ENCODE data around the gene PPP1R17. TPM values are rescaled to one million over a fixed set of nuclear protein-coding genes. Genes with fewer than 3 reads are reported as not detected.

PPP1R17 gene
- total and polyA plus RNA-seq, 2 of the 13 experiments (the other 11 are each of a cell fraction or from before 2014, with no cell fraction given), result not detected

GRCh38 chr7:31734456-31734855, 47.4 kb downstream of the PPP1R17 start:
- no peaks in the 10 kb centered on the region for H3K79me2 ChIP-seq (ENCODE audit: insufficient read depth, low read length)
- in situ Hi-C loops (cut with HindIII; ENCODE audit: extremely low pct_ligation_motif_present, low pct_unique_long_range_greater_than_20kb) (loop anchor here (10.0 to 25.0 kb wide), 2 partner anchors 600 to 747 kb away; no protein-coding TSS in a partner anchor), intact Hi-C loops (cut with micrococcal nuclease; ENCODE audit: unreplicated experiment) (no loop called here)
- WGBS (ENCODE audit: low lambda C conversion rate), result 13% methylated on average over 5 of the region's 5 CpGs
- H3K4me2 ChIP-seq (ENCODE audit: low read depth, low read length), result no peak overlapping the region
- no peak overlapping the region for H3K27ac ChIP-seq (ENCODE audit: extremely low read length, insufficient read depth, low read length)
- no peaks in the 10 kb centered on the region for H3K4me1 ChIP-seq (ENCODE audit: insufficient read depth, low read length)
- no peak for ATAC-seq
- ChIA-PET POLR2A (no interaction called here), CTCF (ENCODE audit: low intra/inter-chr PET ratio, low total read pairs) (no interaction called here)
- TF ChIP-seq ATF7 (IDR thresholded peaks at IDR 0.05) (peak; percentile 74), ATF7 (CRISPR knock-in tag; IDR thresholded peaks at IDR 0.05) (no peak), ATF1 (CRISPR knock-in tag; IDR thresholded peaks at IDR 0.05) (no peak), KLF11 (CRISPR knock-in tag; IDR thresholded peaks at IDR 0.05) (no peak)
- no peaks in the 10 kb centered on the region for H4K20me1 ChIP-seq (ENCODE audit: insufficient read depth, low read length)
- no peak for FAIRE-seq
- BruUV-seq (replicated peaks), result no TSS peak
- H2AFZ ChIP-seq (ENCODE audit: low read length), result no peak overlapping the region
- H3K9me3 ChIP-seq (ENCODE audit: low read length), result no peaks in the 10 kb centered on the region
- no peak overlapping the region for H3K9ac ChIP-seq (ENCODE audit: insufficient read depth, low read depth, low read length)
- no peak overlapping the region for H3K4me3 ChIP-seq (replicated peaks in 1 of 3; ENCODE audit: insufficient read depth in 1 of 3, low read depth in 2 of 3, low read length in 3 of 3)
- no peaks in the 10 kb centered on the region for H3K36me3 ChIP-seq (replicated peaks in 1 of 2; ENCODE audit: control insufficient read depth in 1 of 2, insufficient read depth in 2 of 2, low read length in 2 of 2)
- DNase-seq (ENCODE audit: low spot score), result no peak
- peaks cover 0 to 10% of the 10 kb centered on the region in 2 experiments; a peak in 1 of 5 replicates for H3K27me3 ChIP-seq (ENCODE audit: control insufficient read depth in 1 of 2, insufficient read depth in 2 of 2, low read length in 2 of 2)

GRCh38 chr7:31735991-31736982, 49.3 kb downstream of the PPP1R17 start:
- CTCF ChIA-PET (ENCODE audit: low intra/inter-chr PET ratio, low total read pairs), result interaction anchor here (1.1 to 1.2 kb wide), 3 partner anchors 88 to 602 kb away, joined by 3 to 5 read pairs (median 5); no protein-coding TSS in a partner anchor
- FAIRE-seq, result peak; percentile 89
- intact Hi-C loops (cut with micrococcal nuclease; ENCODE audit: unreplicated experiment) (loop anchor here (1.0 to 5.0 kb wide), 4 partner anchors 88 to 604 kb away; no protein-coding TSS in a partner anchor), in situ Hi-C loops (cut with HindIII; ENCODE audit: extremely low pct_ligation_motif_present, low pct_unique_long_range_greater_than_20kb) (loop anchor here (10.0 to 25.0 kb wide), 2 partner anchors 601 to 749 kb away; no protein-coding TSS in a partner anchor)
- no TSS peak for BruUV-seq (replicated peaks)
- no peak overlapping the region for H2AFZ ChIP-seq (ENCODE audit: low read length)
- no peak overlapping the region for H3K4me2 ChIP-seq (ENCODE audit: low read depth, low read length)
- peak; percentile 90 for ATAC-seq
- H3K27ac ChIP-seq (ENCODE audit: extremely low read length, insufficient read depth, low read length), result no peak overlapping the region
- H3K4me3 ChIP-seq (replicated peaks in 1 of 3; ENCODE audit: insufficient read depth in 1 of 3, low read depth in 2 of 3, low read length in 3 of 3), result no peak overlapping the region
- no peaks in the 10 kb centered on the region for H3K79me2 ChIP-seq (ENCODE audit: insufficient read depth, low read length)
- no peak overlapping the region for H3K9ac ChIP-seq (ENCODE audit: insufficient read depth, low read depth, low read length)
- H3K36me3 ChIP-seq (replicated peaks in 1 of 2; ENCODE audit: control insufficient read depth in 1 of 2, insufficient read depth in 2 of 2, low read length in 2 of 2), result no peaks in the 10 kb centered on the region
- H3K9me3 ChIP-seq (ENCODE audit: low read length), result no peaks in the 10 kb centered on the region
- 0 out of 5 replicates have a peak, but pooled peaks cover 0 to 5% of the 10 kb centered on the region in 2 experiments for H3K27me3 ChIP-seq (ENCODE audit: control insufficient read depth in 1 of 2, insufficient read depth in 2 of 2, low read length in 2 of 2)
- no peaks in the 10 kb centered on the region for H3K4me1 ChIP-seq (ENCODE audit: insufficient read depth, low read length)
- WGBS (ENCODE audit: low lambda C conversion rate), result 31% methylated on average over 11 of the region's 11 CpGs
- peak; percentile 52 for DNase-seq (ENCODE audit: low spot score)
- POLR2A ChIA-PET, result no interaction called here
- H4K20me1 ChIP-seq (ENCODE audit: insufficient read depth, low read length), result no peaks in the 10 kb centered on the region
- TF ChIP-seq PRPF4 (IDR thresholded peaks at IDR 0.05; ENCODE audit: low read depth, low read length, poor library complexity, severe bottlenecking) (no peak), THYN1 (CRISPR knock-in tag; IDR thresholded peaks at IDR 0.05; ENCODE audit: borderline replicate concordance, low read depth) (no peak), STAG1 (CRISPR knock-in tag; IDR thresholded peaks at IDR 0.05) (peak; percentile 71), PRDM10 (CRISPR knock-in tag; IDR thresholded peaks at IDR 0.05; ENCODE audit: low read depth) (peak; percentile 77; the same call in 1 of the 2 replicates), RAD21 (CRISPR knock-in tag; IDR thresholded peaks at IDR 0.05) (peak; percentile 56; the same call in 1 of the 2 replicates), TEAD3 (CRISPR knock-in tag; optimal IDR thresholded peaks at IDR 0.05; ENCODE audit: borderline replicate concordance) (peak; percentile 76), CTCF (CRISPR knock-in tag; IDR thresholded peaks at IDR 0.05) (peak; percentile 87)
